Neural crest cell (in vitro differentiated cells): ENCODE measurements around the gene GRM4. TPM values are rescaled to one million over a fixed set of nuclear protein-coding genes. Genes with fewer than 3 reads are reported as not detected.

Experiments used
- DNase-seq: peaks from one replicate; pipeline ENCODE4 v3.0.0; 2021; ENCODE audit warnings: low read depth, mixed read lengths, low spot score
- H3K27ac Mint-ChIP-seq: one replicate; pipeline ENCODE4 v1.8.0; 2021; ENCODE audit warnings: mild to moderate bottlenecking, mixed read lengths; ENCODE audit not compliant: unreplicated experiment
- H3K27me3 Mint-ChIP-seq: 2 replicates; pipeline ENCODE4 v1.8.0; 2021; ENCODE audit warnings: low read depth, mild to moderate bottlenecking, mixed read lengths
- H3K36me3 Mint-ChIP-seq: 2 replicates; pipeline ENCODE4 v1.8.0; 2021; ENCODE audit warnings: low read depth, mild to moderate bottlenecking, mixed read lengths
- H3K4me1 Mint-ChIP-seq: 2 replicates; pipeline ENCODE4 v1.8.0; 2021; ENCODE audit warnings: mixed read lengths
- H3K4me3 Mint-ChIP-seq: one replicate; pipeline ENCODE4 v1.8.0; 2021; ENCODE audit warnings: mild to moderate bottlenecking, mixed read lengths
- H3K9me3 Mint-ChIP-seq: 2 replicates; pipeline ENCODE4 v1.8.0; 2021; ENCODE audit warnings: mixed read lengths
- CTCF ChIP-seq: fragments of 200-600 bp; sonication (generic); conservative IDR thresholded peaks from 2 replicates; pipeline ENCODE4 v1.5.0; 2021; ENCODE audit warnings: antibody characterized with exemption, mild to moderate bottlenecking
- total RNA-seq: library from RNA; stranded (reverse); gene quantifications from 2 replicates; pipeline ENCODE4 v1.2.1, GENCODE V29; 2021

The GRM4 gene
- total RNA-seq, 1 donor from 2014 or later: not detected

GRCh38 chr6:34086558-34086957 is 59.3 kb downstream of the GRM4 start:
- no peak for DNase-seq
- Mint-ChIP-seq H3K27me3 (no peaks in the 10 kb centered on the region), H3K36me3 (no peaks in the 10 kb centered on the region), H3K9me3 (no peaks in the 10 kb centered on the region), H3K4me1 (peaks cover 11% of the 10 kb centered on the region), H3K27ac (no peak overlapping the region), H3K4me3 (no peak overlapping the region)
- TF ChIP-seq CTCF: no peak

GRCh38 chr6:34085453-34086170 is 60.3 kb downstream of the GRM4 start:
- H3K4me3 Mint-ChIP-seq: no peak overlapping the region
- H3K36me3 Mint-ChIP-seq: no peaks in the 10 kb centered on the region
- no peak for TF ChIP-seq CTCF
- H3K4me1 Mint-ChIP-seq: peaks cover 11% of the 10 kb centered on the region
- no peaks in the 10 kb centered on the region for H3K27me3 Mint-ChIP-seq
- no peak overlapping the region for H3K27ac Mint-ChIP-seq
- H3K9me3 Mint-ChIP-seq: no peaks in the 10 kb centered on the region
- no peak for DNase-seq

DNA sequence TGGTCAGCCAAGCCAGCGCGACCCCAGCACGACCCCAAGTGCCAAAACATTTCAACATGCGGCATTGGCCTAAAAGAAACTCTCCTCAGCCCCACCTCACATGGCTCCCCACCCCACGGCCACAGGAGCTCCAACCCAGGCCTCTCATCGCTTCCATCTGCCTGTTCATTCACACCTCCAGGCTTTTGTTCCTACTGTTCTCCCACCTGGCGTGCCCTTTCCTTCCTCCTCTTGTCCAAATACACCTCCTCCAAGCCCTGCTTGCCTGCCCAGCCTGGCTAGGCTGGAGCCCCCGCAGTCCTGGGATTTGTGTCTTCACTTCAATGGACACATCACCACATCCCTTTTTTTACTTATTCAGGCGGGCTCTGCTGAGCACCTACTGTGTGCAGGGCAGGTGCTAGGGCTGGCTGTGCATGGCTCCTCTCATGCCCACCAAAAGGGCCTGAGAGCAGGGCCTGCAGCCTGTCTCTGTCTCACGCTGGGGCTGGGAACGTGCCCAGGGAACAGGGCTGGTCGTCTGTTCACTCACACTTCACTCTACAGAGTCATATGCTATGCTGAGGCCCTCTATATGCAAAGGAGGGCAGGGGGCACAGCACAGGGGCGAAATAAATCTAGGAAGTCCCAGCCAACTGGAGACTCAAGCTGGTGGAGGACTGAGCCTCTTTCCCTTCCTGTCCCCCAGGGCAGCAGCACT is 61.1 kb downstream of the GRM4 start:
- Mint-ChIP-seq H3K4me3 (no peak overlapping the region), H3K36me3 (no peaks in the 10 kb centered on the region), H3K9me3 (no peaks in the 10 kb centered on the region), H3K27ac (no peak overlapping the region), H3K27me3 (no peaks in the 10 kb centered on the region), H3K4me1 (peaks cover 11% of the 10 kb centered on the region)
- DNase-seq: no peak
- TF ChIP-seq CTCF: no peak

GRCh38 chr6:34082864-34083626 is 62.8 kb downstream of the GRM4 start:
- no peak overlapping the region for H3K27ac Mint-ChIP-seq
- H3K4me1 Mint-ChIP-seq: peaks cover 11% of the 10 kb centered on the region
- no peak overlapping the region for H3K4me3 Mint-ChIP-seq
- H3K36me3 Mint-ChIP-seq: no peaks in the 10 kb centered on the region
- no peaks in the 10 kb centered on the region for H3K9me3 Mint-ChIP-seq
- no peak for TF ChIP-seq CTCF
- no peaks in the 10 kb centered on the region for H3K27me3 Mint-ChIP-seq
- DNase-seq: no peak

DNA sequence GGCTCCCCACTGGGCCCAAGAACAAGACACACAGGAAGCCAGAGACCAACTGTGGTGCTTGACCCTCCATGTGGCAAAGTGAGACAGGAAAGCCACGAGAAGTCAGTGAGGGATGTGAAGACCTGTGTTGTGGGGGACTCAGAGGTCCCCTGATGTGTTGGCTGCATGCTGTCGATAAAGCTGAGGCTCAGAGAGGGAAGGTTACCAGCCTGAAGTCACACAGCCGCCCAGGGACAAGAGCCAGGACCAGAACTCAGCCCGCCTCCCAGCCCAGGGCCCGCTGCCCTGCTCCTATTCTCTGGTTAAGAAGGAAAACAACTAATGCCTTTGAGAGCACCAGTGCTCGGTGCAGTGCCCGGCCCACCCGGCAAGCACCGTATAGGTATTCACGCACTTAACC is 63.5 kb downstream of the GRM4 start:
- Mint-ChIP-seq H3K36me3 (no peaks in the 10 kb centered on the region), H3K4me1 (peaks cover 11% of the 10 kb centered on the region), H3K4me3 (no peak overlapping the region), H3K27me3 (no peaks in the 10 kb centered on the region), H3K27ac (no peak overlapping the region), H3K9me3 (no peaks in the 10 kb centered on the region)
- no peak for TF ChIP-seq CTCF
- no peak for DNase-seq
